ENCODE data around the gene SYTL3. TPM values are rescaled to one million over a fixed set of nuclear protein-coding genes. Genes with fewer than 3 reads are reported as not detected.
A peak's percentile ranks its signal among the peaks of the same experiment; 100 is the strongest.

The SYTL3 gene
- polyA plus RNA-seq, 1 donor (not counting 4 experiments of a cell fraction or from before 2014, with no cell fraction given): 1.4 TPM

DNA sequence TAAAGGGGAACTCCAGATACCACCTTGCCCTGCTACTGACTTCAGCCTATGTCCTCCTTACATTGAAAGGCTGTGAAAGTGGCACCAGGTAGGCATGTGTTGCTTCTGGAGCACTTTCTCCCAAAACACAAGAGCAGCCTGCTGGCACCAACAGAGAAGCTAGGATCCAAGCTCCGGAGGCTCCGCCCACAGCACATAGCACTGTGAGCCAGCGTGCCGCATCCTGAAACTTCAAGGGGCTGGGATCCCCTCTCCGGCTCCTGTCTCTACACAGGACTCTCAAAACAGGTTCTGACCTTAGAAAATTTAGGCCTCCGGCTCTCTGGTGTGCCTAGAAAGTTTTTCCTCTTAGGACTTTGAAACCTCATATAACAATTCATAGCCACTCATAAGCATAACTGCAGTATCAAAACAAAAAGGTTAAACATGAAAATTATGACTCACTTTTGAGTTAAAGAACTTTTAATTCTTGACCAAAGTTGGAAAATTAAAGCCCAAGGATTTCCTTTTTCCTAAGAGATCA is 128.2 kb downstream of the SYTL3 start:
- Histone ChIP-seq H3K4me2 (ENCODE audit: control insufficient read depth, extremely low read depth, insufficient read depth, low read depth, low read length) (no peak overlapping the region), H3K4me1 (ENCODE audit: control insufficient read depth, extremely low read depth, insufficient read depth, low read length) (peaks cover 37% of the 10 kb centered on the region), H3K27me3 (ENCODE audit: control insufficient read depth, extremely low read depth, insufficient read depth, low read length) (no peaks in the 10 kb centered on the region), H3K36me3 (ENCODE audit: control insufficient read depth in 2 of 2, extremely low read depth in 1 of 2, insufficient read depth in 2 of 2, low read length in 2 of 2) (peaks cover 55 to 76% of the 10 kb centered on the region in 2 experiments), H3K79me2 (ENCODE audit: control insufficient read depth, insufficient read depth, low read length) (peaks cover 78% of the 10 kb centered on the region), H3K9me1 (ENCODE audit: control insufficient read depth, extremely low read depth, insufficient read depth, low read length) (peaks cover 8% of the 10 kb centered on the region), H3K9me3 (ENCODE audit: control insufficient read depth, low read depth, low read length) (no peaks in the 10 kb centered on the region), H2AFZ (ENCODE audit: control insufficient read depth, low read length) (no peak overlapping the region), H4K20me1 (ENCODE audit: control insufficient read depth, extremely low read depth, insufficient read depth, low read length) (peaks cover 7% of the 10 kb centered on the region), H3K9ac (ENCODE audit: control insufficient read depth, extremely low read depth, insufficient read depth, low read length) (no peak overlapping the region), H3K4me3 (ENCODE audit: control insufficient read depth in 2 of 3, extremely low read depth in 1 of 3, insufficient read depth in 2 of 3, low read depth in 1 of 3, low read length in 3 of 3) (no peak overlapping the region), H3K27ac (ENCODE audit: control insufficient read depth, insufficient read depth, low read length) (no peak overlapping the region)
- DNase-seq (ENCODE audit: low read depth, low spot score) (no peak), FAIRE-seq (no peak)
- dilution Hi-C loops (cut with MboI; ENCODE audit: extremely low pct_ligation_motif_present, low sequenced_read_pairs): no loop called here
- TF ChIP-seq, protein P1, sequence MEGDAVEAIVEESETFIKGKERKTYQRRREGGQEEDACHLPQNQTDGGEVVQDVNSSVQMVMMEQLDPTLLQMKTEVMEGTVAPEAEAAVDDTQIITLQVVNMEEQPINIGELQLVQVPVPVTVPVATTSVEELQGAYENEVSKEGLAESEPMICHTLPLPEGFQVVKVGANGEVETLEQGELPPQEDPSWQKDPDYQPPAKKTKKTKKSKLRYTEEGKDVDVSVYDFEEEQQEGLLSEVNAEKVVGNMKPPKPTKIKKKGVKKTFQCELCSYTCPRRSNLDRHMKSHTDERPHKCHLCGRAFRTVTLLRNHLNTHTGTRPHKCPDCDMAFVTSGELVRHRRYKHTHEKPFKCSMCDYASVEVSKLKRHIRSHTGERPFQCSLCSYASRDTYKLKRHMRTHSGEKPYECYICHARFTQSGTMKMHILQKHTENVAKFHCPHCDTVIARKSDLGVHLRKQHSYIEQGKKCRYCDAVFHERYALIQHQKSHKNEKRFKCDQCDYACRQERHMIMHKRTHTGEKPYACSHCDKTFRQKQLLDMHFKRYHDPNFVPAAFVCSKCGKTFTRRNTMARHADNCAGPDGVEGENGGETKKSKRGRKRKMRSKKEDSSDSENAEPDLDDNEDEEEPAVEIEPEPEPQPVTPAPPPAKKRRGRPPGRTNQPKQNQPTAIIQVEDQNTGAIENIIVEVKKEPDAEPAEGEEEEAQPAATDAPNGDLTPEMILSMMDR (optimal IDR thresholded peaks at IDR 0.05 in 1 of 3, IDR thresholded peaks at IDR 0.05 in 1 of 3, conservative IDR thresholded peaks at IDR 0.05 in 1 of 3; ENCODE audit: extremely low read depth in 1 of 3, insufficient read depth in 2 of 3, low read length in 3 of 3): no peak
- TF ChIP-seq EZH2 (IDR thresholded peaks at IDR 0.05; ENCODE audit: low read length): no peak

DNA sequence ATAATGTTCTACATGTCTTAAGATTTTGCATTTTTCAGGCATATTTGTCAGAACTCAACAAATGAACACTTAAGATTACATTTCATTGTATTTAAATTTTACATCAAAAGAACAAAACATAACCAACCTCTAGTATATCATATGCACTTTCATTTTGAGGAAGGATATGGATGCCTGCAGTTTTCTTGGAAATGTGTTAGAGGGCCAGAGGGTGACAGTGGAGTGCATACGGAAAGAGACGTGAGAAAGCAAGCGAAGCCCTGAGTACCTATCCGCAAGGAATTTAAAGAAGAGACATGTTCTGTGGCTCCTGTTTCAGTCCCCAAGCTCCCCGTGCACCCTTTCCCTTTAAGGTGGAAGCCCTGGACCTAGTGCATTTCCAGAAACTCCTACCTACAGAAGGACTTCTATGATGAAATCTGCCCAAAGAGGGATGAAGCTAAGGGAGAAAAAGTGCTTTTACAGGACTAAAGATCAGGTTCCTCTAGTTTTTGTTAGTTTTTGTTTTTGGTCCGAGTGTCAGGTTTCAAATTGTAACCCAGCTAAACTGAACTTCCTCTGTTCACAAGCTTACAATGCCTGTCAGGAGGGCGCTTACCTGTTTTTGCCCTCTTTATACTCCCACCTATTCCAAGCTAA is 130.5 kb downstream of the SYTL3 start:
- peaks cover 63 to 78% of the 10 kb centered on the region in 2 experiments for H3K36me3 ChIP-seq (ENCODE audit: control insufficient read depth in 2 of 2, extremely low read depth in 1 of 2, insufficient read depth in 2 of 2, low read length in 2 of 2)
- dilution Hi-C loops (cut with MboI; ENCODE audit: extremely low pct_ligation_motif_present, low sequenced_read_pairs): no loop called here
- H2AFZ ChIP-seq (ENCODE audit: control insufficient read depth, low read length): no peak overlapping the region
- no peak overlapping the region for H3K9ac ChIP-seq (ENCODE audit: control insufficient read depth, extremely low read depth, insufficient read depth, low read length)
- H4K20me1 ChIP-seq (ENCODE audit: control insufficient read depth, extremely low read depth, insufficient read depth, low read length): peaks cover 7% of the 10 kb centered on the region
- H3K4me1 ChIP-seq (ENCODE audit: control insufficient read depth, extremely low read depth, insufficient read depth, low read length): peaks cover 44% of the 10 kb centered on the region
- DNase-seq (ENCODE audit: low read depth, low spot score) (no peak), FAIRE-seq (peak; percentile 17)
- peaks cover 78% of the 10 kb centered on the region for H3K79me2 ChIP-seq (ENCODE audit: control insufficient read depth, insufficient read depth, low read length)
- no peaks in the 10 kb centered on the region for H3K27me3 ChIP-seq (ENCODE audit: control insufficient read depth, extremely low read depth, insufficient read depth, low read length)
- peaks cover 9% of the 10 kb centered on the region for H3K9me1 ChIP-seq (ENCODE audit: control insufficient read depth, extremely low read depth, insufficient read depth, low read length)
- no peak overlapping the region for H3K4me2 ChIP-seq (ENCODE audit: control insufficient read depth, extremely low read depth, insufficient read depth, low read depth, low read length)
- no peak overlapping the region for H3K27ac ChIP-seq (ENCODE audit: control insufficient read depth, insufficient read depth, low read length)
- H3K9me3 ChIP-seq (ENCODE audit: control insufficient read depth, low read depth, low read length): no peaks in the 10 kb centered on the region
- no peak for TF ChIP-seq EZH2 (IDR thresholded peaks at IDR 0.05; ENCODE audit: low read length)
- TF ChIP-seq, protein P1 (optimal IDR thresholded peaks at IDR 0.05 in 1 of 3, IDR thresholded peaks at IDR 0.05 in 1 of 3, conservative IDR thresholded peaks at IDR 0.05 in 1 of 3; ENCODE audit: extremely low read depth in 1 of 3, insufficient read depth in 2 of 3, low read length in 3 of 3): no peak
- H3K4me3 ChIP-seq (ENCODE audit: control insufficient read depth in 2 of 3, extremely low read depth in 1 of 3, insufficient read depth in 2 of 3, low read depth in 1 of 3, low read length in 3 of 3): no peak overlapping the region

Measured in keratinocyte (primary cell).